TTC549 (cell line): Measurements from ENCODE around the gene CAVIN3.

Experiments used
- FAIRE-seq: peaks from 2 replicates; lab custom pipeline; 2012; peaks lifted over from hg19 to GRCh38; lab: Jason Lieb, UNC

Gene CAVIN3

GRCh38 chr11:6269994-6270393 lies 50.3 kb downstream of the CAVIN3 start:
- FAIRE-seq: no peak
